Cardiac muscle cell (in vitro differentiated cells and primary cell): ENCODE measurements around the gene IFNA7. TPM values are rescaled to one million over a fixed set of nuclear protein-coding genes. Genes with fewer than 3 reads are reported as not detected.
"Not testable (repeated sequence)": the region's sequence is repeated elsewhere in the genome, so short reads cannot be mapped to it uniquely, and the experiment has no call there.

ENCODE experiments used
- DNase-seq, 2 donors: peaks; one replicate each; pipeline versions ENCODE4 v3.0.0 to v3.0.0-alpha.2; 2010 to 2017; ENCODE audit warnings: low read depth in 1 of 2, low spot score in 1 of 2
- H3K27ac ChIP-seq: fragments of 200-600 bp; sonication (generic); 2 replicates; pipeline ENCODE4 v1.5.1; 2016
- H3K27me3 ChIP-seq: fragments of 200-600 bp; sonication (generic); 2 replicates; pipeline ENCODE4 v1.6.0; 2016; ENCODE audit warnings: control low read depth
- H3K36me3 ChIP-seq: fragments of 200-600 bp; sonication (generic); 2 replicates; pipeline ENCODE4 v1.5.1; 2016; ENCODE audit warnings: control low read depth
- H3K4me1 ChIP-seq: fragments of 200-600 bp; sonication (generic); 2 replicates; pipeline ENCODE4 v1.8.1; 2017; ENCODE audit warnings: low read depth, mild to moderate bottlenecking, mixed run types
- H3K4me3 ChIP-seq: fragments of 200-600 bp; sonication (generic); 2 replicates; pipeline ENCODE4 v1.5.1; 2016; ENCODE audit warnings: mild to moderate bottlenecking
- H3K9me3 ChIP-seq: fragments of 200-600 bp; sonication (generic); 2 replicates; pipeline ENCODE4 v1.5.1; 2017; ENCODE audit warnings: low read depth, mild to moderate bottlenecking, control low read depth
- polyA plus RNA-seq: library from polyadenylated mRNA; unstranded; fragments of >200 nt; fragmentation: Nextera tagmentation; extraction: Ambion mirVana; gene quantifications from 2 replicates; pipeline ENCODE4 v1.2.1, GENCODE V29; 2016
- total RNA-seq: library from RNA; depleted of rRNA; stranded (reverse); fragments of >200 nt; gene quantifications from 2 replicates; pipeline ENCODE4 v1.2.3, GENCODE V29; 2016
- TF ChIP-seq, protein P1 (sequence below): IDR thresholded peaks from 2 replicates; pipeline ENCODE4 v1.5.1; 2012; ENCODE audit warnings: low read depth, mild to moderate bottlenecking, low read length

The IFNA7 gene
- total and polyA plus RNA-seq, 2 experiments from 2014 or later, result not detected

DNA sequence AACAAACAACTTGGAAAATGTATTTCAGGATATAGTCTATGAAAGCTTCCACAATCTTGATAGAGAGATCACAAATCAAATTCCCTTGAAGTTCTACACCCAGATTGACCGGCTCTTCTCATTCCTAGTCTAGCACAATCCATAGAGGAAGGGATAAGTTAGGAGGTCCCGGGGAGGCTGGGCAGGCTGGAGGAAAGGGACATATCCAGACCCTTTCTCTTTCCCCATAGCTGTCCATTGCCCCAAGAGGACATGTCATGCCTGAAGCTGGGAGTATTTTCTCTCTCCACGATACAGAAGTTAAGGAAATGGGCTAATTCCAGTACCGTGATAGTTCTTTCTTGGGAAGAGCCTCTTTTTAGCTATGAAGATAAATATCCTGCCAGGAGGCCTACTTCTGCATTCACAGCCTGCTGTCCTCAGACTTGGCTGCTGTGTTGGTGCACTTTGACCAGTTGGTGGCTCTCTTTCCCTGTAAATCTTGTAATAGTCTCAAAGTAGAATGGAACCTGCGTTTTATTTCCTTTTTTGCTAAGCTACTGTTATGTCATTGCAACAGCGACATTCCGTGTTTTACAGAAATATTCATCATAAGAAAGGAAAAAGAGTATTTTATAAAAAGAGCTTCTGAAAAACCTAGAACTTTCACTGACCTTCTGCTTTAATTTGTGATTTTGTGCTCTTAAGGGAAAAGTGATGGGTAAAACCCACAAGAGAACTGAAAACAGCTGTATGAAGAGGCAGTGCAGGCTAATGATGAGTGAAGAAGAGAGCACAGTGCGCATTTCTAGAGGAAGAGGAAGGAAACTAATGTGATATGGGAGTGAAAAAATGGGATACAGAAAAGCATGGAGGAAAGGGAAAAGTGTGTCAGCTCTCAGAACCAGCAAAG lies 33.7 kb upstream of the IFNA7 start:
- TF ChIP-seq, protein P1, sequence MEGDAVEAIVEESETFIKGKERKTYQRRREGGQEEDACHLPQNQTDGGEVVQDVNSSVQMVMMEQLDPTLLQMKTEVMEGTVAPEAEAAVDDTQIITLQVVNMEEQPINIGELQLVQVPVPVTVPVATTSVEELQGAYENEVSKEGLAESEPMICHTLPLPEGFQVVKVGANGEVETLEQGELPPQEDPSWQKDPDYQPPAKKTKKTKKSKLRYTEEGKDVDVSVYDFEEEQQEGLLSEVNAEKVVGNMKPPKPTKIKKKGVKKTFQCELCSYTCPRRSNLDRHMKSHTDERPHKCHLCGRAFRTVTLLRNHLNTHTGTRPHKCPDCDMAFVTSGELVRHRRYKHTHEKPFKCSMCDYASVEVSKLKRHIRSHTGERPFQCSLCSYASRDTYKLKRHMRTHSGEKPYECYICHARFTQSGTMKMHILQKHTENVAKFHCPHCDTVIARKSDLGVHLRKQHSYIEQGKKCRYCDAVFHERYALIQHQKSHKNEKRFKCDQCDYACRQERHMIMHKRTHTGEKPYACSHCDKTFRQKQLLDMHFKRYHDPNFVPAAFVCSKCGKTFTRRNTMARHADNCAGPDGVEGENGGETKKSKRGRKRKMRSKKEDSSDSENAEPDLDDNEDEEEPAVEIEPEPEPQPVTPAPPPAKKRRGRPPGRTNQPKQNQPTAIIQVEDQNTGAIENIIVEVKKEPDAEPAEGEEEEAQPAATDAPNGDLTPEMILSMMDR, result peak; percentile 61
- peak; percentile 44 to 68 for DNase-seq

DNA sequence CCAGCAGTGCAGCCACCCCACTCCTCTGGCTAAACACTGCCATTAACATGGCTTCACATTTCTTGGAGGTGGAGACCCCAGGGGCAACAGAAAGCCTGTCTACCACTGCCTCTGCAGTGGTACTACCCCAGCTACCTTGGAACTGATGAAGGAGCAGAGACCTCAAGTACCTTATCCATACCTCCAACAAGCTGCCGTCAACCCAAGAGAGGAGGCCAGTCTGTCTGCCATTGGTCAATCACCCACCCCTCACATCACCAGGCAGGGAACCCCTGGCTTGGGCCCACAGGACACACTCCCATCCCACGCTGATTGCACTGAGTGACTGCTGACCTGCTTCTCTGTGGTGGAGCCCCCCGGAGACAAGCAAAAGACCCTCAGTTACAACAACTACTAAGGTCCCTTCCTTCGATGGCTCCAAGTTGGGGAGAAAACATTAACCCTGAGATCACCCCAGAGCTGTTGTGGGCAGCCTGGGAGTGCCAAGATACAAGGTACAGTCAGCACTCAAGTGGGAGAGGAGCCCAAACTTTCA lies 32.2 kb upstream of the IFNA7 start:
- Histone ChIP-seq H3K27ac (no peak overlapping the region), H3K9me3 (no peaks in the 10 kb centered on the region), H3K4me1 (no peaks in the 10 kb centered on the region), H3K36me3 (no peaks in the 10 kb centered on the region), H3K4me3 (no peak overlapping the region), H3K27me3 (peaks cover 10% of the 10 kb centered on the region)
- no peak for DNase-seq
- TF ChIP-seq, protein P1, result no peak

More for the DNA sequence above, 33.7 kb upstream of the IFNA7 start:
- not testable (repeated sequence) for H3K4me3 ChIP-seq, H3K27ac ChIP-seq, H3K36me3 ChIP-seq, H3K9me3 ChIP-seq, H3K4me1 ChIP-seq
- peaks cover 16% of the 10 kb centered on the region for H3K27me3 ChIP-seq

DNA sequence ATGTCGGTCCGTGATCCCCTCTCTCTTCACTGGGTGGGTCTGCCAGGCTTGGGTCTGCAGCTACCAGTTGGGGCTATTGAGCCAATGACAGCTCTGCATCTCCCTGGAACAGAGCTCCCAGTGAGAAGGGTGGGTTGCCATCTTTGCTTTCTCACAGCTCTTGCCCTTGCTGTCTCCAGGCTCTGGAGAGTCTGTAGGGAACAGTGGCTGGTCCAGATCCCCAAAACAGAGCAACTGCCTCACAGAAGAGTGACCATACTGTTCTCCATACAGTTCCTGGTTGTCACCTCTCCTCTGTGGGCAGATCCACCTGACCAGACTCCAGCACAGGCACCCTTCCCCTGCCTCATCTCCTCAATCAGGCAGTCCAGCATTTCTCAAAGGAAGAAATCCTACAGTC lies 31.3 kb upstream of the IFNA7 start:
- TF ChIP-seq, protein P1, result no peak

DNA sequence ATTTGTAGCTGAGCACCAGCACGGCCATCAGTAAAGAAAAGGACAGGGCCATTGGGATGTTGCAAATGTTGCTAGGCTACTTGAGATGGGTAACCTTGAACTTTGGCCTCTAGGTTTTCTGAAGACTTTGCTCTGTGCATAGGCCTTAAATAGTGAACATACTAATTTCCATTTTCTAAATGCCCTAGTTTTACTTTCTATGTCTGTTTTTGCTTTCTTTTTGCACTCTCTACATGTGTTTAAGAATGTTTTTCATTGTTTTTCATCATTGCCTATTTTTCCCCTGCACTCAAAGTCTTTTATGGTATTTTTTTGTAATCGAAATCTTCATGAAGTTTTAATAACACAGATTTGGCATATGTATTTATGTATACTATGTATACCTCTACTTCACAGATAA lies 26.1 kb upstream of the IFNA7 start, which contains the start of gene IFNA17:
IFNA17 (minus strand) TSS at position 101 of the 400 bp plus-strand sequence; CDS start at position 52, 49 bp downstream.
- Histone ChIP-seq H3K36me3 (no peaks in the 10 kb centered on the region), H3K27me3 (no peaks in the 10 kb centered on the region), H3K4me1 (no peaks in the 10 kb centered on the region), H3K27ac (no peak within 1 kb of the TSS), H3K4me3 (no peak within 1 kb of the TSS), H3K9me3 (no peaks in the 10 kb centered on the region)
- DNase-seq, result no peak
- TF ChIP-seq, protein P1, result no peak

More for the DNA sequence above, 31.3 kb upstream of the IFNA7 start:
- no peaks in the 10 kb centered on the region for H3K4me1 ChIP-seq
- H3K9me3 ChIP-seq, result no peaks in the 10 kb centered on the region
- no peak overlapping the region for H3K4me3 ChIP-seq
- peaks cover 9% of the 10 kb centered on the region for H3K27me3 ChIP-seq
- no peaks in the 10 kb centered on the region for H3K36me3 ChIP-seq
- no peak for DNase-seq
- H3K27ac ChIP-seq, result no peak overlapping the region

DNA sequence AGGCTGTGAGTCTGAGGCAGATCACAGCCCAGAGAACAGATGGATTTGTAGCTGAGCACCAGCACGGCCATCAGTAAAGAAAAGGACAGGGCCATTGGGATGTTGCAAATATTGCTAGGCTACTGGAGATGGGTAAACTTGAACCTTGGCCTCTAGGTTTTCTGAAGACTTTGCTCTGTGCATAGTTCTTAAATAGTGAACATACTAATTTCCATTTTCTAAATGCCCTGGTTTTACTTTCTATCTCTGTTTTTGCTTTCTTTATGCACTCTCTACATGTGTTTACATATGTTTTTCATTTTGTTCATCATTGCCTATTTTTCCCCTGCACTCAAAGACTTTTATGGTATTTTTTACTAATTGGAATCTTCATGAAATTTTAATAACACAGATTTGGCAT lies 15.2 kb upstream of the IFNA7 start, which contains the start of gene IFNA16:
IFNA16 (minus strand) TSS at position 101 of the 400 bp plus-strand sequence; CDS start at position 95, 6 bp downstream.
- not testable (repeated sequence) for H3K27me3 ChIP-seq, DNase-seq, H3K9me3 ChIP-seq, H3K27ac ChIP-seq, H3K36me3 ChIP-seq, H3K4me1 ChIP-seq, H3K4me3 ChIP-seq
